ENCODE results near the gene ADCY3.

- TF ChIP-seq CTCF (IDR thresholded peaks at IDR 0.05) (no peak), POLR2A (IDR thresholded peaks at IDR 0.05) (no peak)
Observed at GRCh38 chr2:24838541-24838940, 81.5 kb downstream of the ADCY3 start.
